Activated effector memory CD4-positive, alpha-beta T cell treated with Interleukin-2 at 50 U/mL for 16 hours (primary cell): ENCODE measurements around the gene DENND5B.

Experiments
- DNase-seq: peaks from one replicate; pipeline ENCODE4 v3.0.0-alpha.2; 2020

DENND5B gene

DNA sequence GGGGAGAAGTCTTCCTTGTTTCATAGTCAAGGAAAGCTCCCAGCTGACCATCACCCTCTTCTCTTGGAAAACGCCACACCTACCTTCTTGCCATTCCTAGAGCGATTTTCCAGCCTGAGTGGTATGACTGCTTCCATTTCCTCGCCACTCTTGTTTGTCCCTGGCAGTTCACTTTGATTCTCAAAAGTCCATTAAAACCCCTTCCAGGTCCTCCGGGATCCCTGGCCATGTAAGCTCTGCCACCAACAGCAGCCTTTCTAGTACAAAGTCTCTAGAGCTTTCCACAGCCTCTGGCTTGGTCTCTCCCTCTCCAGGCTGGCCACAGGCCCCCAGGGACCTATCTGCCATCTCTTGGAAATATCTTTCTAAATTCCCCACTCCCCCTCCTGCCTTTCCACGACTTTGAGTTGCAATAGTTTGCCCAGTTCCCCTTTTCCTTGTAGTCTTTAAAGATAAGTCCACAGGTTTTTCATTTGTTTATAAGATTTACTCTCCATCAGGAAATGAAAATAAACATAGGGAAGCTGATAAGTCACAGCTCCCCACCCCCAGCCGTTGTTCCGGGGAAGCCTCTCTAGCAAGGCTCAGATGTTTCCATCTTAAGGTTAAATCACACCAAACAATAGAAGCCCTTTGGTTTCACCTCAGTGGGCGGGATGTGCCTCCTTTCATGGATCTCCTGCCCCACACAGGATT, 222.1 kb downstream of the DENND5B start:
- no peak for DNase-seq

DNA sequence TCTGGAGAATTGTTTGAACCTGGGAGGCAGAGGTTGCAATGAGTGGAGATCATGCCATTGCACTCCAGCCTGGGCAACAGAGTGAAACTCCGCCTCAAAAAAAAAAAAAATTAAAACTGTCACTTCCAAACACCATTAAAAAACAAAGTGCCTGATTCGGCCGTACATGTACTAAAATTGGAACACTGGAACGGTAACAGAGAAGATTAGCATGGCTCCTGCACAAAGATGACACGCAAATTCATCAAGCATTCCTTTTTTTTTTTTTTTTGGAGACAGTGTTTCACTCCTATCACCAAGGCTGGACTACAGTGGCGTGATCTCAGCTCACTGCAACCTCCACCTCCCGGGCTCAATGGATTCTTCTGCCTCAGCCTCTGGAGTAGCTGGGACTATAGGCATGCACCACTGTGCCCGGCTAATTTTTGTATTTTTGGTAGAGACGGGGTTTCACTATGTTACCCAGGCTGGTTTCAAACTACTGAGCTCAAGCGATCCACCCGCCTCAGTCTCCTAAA, 224.8 kb downstream of the DENND5B start:
- DNase-seq = no peak

DNA sequence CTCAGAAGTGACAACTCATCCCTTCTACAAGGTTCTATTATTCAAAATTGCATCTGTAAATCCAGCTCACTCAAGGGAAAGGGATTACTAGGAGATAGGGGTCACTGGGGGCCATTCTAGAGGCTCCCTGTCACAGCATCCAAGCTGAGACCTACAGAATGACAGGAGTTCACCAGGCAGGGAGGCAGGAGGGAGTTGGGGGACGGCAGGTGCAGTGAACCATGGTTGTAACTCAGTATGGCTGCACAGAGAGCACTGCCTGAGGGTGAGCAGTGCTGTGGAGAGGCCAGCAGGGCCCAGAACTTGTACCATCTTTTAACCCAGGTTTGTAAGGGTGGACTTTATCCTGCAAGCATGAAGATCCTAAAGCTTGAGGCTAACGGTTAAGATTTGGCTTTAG, 227.1 kb downstream of the DENND5B start:
- DNase-seq = no peak

DNA sequence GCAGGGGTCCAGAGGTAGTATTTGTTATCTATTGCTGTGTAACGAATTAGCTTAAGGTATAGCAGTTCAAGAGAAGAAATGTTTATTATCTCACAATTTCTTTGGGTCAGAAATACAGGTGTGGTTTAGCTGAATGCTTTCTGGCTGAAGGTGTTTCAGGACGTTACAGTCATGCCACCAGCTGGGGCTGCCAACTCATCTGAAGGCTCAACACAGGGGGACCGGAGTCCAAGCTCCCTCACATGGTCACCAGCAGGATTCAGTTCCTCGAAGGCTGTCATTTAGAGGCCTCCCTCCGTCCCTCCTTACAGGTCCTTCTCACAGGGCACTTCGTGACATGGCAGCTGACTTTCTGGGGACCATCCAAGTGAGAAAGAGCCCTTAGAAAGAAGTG, 227.5 kb downstream of the DENND5B start:
- no peak for DNase-seq

DNA sequence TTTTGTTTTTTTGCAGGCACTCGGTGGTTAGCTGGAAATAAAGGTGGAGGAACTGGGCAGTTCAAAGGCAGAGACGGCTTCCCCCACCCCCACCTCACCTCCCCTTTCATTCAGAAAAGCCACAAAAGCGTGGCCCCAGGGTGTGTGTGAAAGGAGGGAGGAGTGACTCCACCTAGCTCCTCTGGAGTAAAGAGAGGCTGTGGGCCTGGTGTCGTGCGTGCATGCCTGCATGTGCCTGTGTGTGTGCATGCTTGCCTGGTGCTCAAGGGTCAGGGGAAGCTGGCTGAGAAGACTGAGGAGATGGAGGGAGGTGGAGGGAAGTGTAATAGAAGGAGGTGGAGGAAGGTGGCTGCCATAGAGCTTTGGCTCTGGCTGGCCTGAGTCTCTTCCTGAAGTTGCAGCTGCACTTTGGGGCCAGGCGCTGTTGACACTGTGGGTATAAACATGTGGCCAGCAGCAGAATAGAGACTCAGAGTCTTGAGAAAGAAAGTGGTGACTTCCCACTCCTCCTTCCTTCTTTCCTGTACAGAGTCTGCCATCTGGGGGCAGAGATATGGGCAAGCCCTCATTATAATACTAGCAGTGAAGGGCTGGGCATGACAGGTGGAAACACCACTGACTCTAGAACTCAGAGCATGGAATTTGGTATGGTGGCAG, 228.0 kb downstream of the DENND5B start:
- no peak for DNase-seq

DNA sequence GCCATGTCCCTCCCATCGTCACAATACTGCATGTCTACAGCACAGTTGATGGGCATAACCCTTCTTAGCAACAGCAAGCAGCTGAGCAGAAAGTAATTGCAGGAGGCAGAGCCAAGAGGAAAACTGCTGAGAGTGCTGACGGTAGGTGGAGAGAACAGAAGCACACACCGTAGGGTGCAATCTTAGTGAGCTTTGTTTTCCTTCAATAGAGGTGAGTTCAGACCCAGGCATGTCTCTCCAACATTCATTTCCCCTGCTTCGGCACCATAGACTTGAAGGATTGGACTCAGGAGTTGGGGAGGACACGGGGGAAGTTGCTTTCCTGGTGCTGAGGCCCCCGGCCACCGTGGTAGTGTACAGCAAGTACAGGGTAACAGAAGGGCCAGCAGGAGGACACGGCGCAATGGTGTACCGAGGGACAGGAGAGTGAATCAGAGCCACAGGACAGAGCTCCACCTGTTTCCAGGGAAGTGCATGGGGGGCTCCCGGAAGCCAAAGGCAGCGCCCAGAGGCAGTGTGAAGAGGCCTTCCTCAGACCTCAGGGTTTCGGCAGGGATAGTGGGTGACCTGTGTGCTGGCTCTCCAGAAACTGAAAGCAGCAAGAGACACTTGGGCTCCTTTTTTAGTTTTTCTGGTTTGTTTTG, 228.7 kb downstream of the DENND5B start:
- DNase-seq = no peak

DNA sequence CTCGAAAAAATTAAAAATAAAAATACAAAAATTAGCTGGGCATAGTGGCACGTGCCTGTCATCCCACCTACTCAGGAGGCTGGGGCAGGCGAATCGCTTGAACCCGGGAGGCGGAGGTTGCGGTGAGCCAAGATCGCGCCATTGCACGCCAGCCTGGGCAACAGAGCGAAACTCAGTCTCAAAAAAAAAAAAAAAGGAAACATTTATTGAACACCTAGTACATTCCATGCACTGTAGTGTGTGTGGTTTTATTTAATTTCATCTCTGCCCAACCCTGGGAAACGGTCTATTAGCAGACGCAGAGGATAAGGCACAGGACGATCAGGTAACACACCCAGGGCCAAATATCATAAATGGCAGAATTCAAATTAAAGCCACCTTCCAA, 229.2 kb downstream of the DENND5B start:
- DNase-seq = no peak

DNA sequence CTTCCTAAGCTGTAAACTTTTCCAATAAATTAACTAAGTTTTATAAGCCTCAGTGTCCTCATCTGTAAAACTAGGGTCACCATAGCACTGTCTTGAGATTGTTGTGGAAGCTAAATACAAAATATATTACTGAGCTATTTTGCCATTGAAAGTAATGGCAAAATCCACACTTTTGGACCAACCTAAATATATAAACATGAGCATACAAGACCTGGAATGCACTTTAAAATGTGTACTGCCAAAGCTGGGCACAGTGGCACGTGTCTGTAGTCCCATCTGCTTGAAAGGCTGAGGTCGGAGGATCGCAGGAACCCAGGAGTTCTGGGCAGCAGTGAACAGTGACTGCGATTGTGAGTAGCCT, 235.2 kb downstream of the DENND5B start:
- DNase-seq = no peak

DNA sequence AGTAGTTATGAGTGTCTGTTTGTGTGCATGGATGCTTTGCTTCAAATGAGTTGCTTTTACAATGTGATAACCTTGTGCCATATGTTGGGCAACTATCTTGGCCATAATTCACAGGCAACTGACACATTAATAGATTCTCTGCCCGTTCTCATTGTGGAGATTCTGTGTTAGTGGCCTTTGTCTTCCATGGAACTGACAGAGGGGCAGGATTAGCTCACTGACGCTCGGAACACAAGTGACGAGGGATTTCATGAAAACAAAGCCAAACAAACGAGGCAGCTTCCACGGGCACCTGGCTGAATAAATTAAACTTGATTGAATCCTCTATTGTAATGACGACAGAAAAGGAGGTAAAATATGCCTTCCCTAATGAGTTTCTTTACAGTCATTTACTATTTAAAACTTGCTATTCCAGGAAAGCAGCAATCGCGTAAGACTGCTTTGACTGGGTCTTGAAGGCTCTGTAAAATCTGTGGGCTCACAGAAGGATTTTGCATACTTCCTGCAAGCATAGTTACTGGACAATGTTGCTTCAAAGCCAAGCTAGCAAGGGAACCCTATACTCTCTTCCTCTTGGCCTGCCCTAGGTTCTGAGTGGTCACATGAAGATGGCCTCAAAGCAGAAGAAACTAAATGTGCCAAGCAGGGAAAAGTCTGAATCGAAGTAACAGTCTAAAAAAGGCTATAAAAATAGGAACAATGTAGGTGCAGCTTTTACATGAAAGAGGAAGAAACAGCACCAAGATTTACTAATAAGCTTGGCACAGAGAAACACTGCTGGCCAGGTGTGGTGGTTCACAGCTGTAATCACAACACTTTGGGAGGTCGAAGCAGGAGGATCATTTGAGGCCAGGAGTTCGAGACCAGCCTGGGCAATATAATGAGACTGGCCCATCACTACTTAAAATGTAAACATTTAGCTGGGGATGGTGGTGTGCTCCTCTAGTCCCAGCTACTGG, 236.9 kb downstream of the DENND5B start:
- no peak for DNase-seq

DNA sequence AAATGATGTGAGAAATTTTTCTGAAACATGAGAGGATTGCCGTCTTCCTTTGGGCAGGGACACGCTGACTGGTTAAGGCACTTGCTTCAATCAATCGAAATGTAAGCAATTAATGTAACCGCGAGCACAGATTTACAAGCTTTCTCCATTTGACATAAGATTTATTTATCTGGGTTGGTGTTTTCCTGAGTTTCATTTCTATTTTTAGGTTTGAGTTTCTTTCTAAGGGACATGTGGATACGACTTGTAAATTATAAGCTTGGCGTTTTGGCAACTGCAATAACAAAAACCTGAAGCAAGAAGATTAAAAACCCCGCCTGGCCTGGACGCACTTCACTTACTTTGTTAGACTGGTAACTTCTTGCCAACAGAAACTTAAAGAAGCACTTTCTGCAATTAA, 244.7 kb downstream of the DENND5B start:
- no peak for DNase-seq

DNA sequence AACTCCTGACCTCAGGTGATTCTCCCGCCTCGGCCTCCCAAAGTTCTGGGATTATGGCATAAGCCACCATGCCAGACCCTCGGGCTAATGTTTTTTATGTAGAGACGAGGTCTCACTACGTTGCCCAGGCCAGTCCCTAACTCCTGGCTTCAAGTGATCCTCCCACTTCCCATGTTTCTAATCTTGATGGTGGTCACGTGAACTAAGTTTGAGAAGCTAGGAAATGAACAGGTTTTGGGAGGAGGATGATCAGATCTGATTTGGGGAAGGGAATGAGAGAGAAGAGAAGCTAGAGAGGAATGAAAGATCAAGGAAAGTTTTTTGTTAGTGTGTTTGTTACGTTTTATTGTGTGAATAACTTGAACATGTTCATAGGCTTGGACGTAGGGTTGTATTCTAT, 247.8 kb downstream of the DENND5B start:
- DNase-seq = no peak

DNA sequence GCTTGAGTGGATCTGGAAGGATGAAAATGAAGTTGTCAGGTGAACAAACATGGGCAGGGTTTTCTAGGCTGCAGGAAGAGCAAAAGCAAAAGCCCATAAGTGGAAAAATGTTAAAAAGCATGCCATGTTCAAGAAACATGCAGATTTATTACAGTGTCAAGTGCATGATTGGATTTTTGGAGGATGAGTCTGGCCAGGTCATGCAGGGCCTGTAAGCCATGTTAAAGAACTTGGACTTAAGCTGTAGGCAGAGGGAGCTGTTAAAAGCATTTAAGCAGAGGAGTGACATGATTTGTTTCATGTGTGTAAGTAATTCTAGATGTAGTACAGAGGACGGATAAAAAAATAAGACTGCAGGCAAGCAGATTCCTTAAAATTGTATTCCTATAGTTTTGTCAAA, 248.7 kb downstream of the DENND5B start:
- no peak for DNase-seq

DNA sequence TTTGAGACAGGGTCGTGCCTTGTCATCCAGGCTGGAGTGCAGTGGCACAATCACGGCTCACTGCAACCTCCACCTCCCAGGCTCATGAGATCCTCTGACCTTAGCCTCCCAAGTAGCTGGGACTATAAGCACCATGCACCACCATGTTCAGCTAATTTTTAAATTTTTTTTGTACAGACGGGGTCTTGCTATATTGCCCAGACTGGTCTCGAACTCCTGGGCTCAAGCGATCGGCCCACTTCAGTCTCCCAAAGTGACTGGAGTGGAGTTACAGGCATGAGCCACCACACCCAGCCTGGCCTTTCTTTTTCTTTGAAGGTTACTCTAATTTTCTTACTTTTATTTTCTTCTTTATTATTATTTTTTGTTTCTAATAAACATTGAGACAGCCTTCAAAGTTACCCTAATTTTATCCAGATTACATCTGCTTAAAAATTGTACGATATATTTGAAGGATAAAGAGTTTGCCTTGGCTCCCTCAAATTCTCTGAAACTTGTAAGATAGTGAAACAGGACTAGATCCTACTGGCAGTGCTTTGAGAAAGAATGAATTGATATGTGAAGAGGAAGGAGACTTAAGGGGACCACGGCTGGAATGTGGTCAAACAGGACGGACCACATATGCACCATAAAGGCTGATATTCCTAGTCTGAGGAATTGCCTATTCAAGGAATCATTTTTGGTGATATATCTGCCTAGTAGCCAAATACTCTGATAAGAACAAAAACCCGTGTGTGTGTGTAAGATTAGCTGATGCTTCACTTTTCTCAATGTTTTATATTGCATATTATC, 250.9 kb downstream of the DENND5B start:
- no peak for DNase-seq

DNA sequence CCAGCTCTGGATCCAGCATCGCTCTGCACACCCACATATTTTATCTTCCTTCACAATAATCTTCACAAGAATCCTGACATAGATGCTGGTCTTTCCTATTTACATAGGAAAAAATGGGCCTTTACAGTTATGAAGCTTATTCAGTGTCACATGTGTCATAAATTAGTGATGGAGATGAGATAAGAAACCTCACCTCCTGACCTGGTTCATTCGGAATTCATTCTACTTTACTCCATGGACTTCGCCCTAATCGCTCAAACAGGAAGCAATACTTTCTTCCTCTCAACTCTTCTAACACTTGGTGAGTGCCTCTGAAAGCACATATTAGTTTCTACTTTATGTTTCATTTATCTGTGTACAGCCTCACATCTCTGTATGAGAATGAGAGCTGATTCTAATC, 253.0 kb downstream of the DENND5B start:
- no peak for DNase-seq
